Midbrain (tissue), 1 donor: ENCODE measurements around the gene RARB.

ENCODE experiments used
- DNase-seq: peaks from one replicate; lab custom pipeline; 2025; lab: John Stamatoyannopoulos, UW

The RARB gene

GRCh38 chr3:25508433-25508832 is 80.4 kb downstream of the RARB start:
- DNase-seq, result no peak

GRCh38 chr3:25508901-25509300 is 80.8 kb downstream of the RARB start:
- DNase-seq, result no peak

GRCh38 chr3:25510797-25511196 is 82.7 kb downstream of the RARB start:
- DNase-seq, result no peak

- DNase-seq, result no peak
Observed at GRCh38 chr3:25511972-25512721, 84.1 kb downstream of the RARB start.

GRCh38 chr3:25513642-25514266 is 85.7 kb downstream of the RARB start:
- DNase-seq, result no peak

- no peak for DNase-seq
Observed at GRCh38 chr3:25515171-25515570, 87.1 kb downstream of the RARB start.

GRCh38 chr3:25520926-25521559 is 93.0 kb downstream of the RARB start:
- DNase-seq, result no peak

- no peak for DNase-seq
Observed at GRCh38 chr3:25527336-25527735, 99.3 kb downstream of the RARB start.

GRCh38 chr3:25527801-25528200 is 99.7 kb downstream of the RARB start:
- no peak for DNase-seq

GRCh38 chr3:25531971-25532370 is 103.9 kb downstream of the RARB start:
- no peak for DNase-seq

- no peak for DNase-seq
Observed at GRCh38 chr3:25532431-25533162, 104.5 kb downstream of the RARB start.

- DNase-seq, result no peak
Observed at GRCh38 chr3:25533399-25533798, 105.3 kb downstream of the RARB start.

GRCh38 chr3:25534007-25534406 is 105.9 kb downstream of the RARB start:
- DNase-seq, result no peak

GRCh38 chr3:25536521-25537391 is 108.7 kb downstream of the RARB start:
- no peak for DNase-seq

GRCh38 chr3:25537516-25537915 is 109.5 kb downstream of the RARB start:
- no peak for DNase-seq

- DNase-seq, result no peak
Observed at GRCh38 chr3:25540273-25540672, 112.2 kb downstream of the RARB start.

- DNase-seq, result no peak
Observed at GRCh38 chr3:25542492-25543039, 114.5 kb downstream of the RARB start.

- DNase-seq, result no peak
Observed at GRCh38 chr3:25547103-25547502, 119.0 kb downstream of the RARB start.

- DNase-seq, result no peak
Observed at GRCh38 chr3:25547943-25548674, 120.0 kb downstream of the RARB start.

- no peak for DNase-seq
Observed at GRCh38 chr3:25548836-25549235, 120.8 kb downstream of the RARB start.

- no peak for DNase-seq
Observed at GRCh38 chr3:25552251-25552650, 124.2 kb downstream of the RARB start.
